Neural progenitor cell (in vitro differentiated cells): Measurements from ENCODE around the gene TOB1.

Source experiments
- CTCF ChIP-seq: fragments of 200-600 bp; sonication (generic); IDR thresholded peaks from 2 replicates; pipeline ENCODE4 v1.5.1; 2017; ENCODE audit warnings: antibody characterized with exemption, mild to moderate bottlenecking
- EZH2 ChIP-seq: fragments of 200-600 bp; sonication (generic); IDR thresholded peaks from 2 replicates; pipeline ENCODE4 v1.6.1; 2017; ENCODE audit warnings: antibody characterized with exemption, mild to moderate bottlenecking, moderate library complexity
- EZH2phosphoT487 ChIP-seq: fragments of 200-600 bp; sonication (generic); IDR thresholded peaks from 2 replicates; pipeline ENCODE4 v1.6.1; 2017; ENCODE audit warnings: antibody characterized with exemption

DNA sequence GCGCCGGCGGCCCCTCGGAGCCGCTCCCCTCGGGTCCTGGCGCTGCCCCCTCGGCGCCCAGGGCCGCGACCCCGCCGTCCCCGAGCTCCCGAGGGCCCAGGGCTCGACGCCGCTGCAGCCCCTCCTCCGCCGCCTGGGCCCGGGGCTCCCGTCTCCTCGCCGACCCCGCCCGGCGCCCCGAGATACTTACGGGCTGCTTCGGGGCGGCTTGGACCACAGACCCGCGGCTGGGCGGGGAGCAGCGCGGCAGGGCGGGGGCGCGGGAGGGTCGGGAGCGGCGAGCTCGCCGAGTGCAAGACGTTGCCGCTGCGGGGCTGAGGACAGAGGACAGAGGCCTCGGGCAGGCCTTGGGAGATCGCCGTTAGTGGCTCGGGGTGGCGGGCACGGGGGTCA is 290 bp downstream of the TOB1 start:
- TF ChIP-seq CTCF (no peak), EZH2 (no peak), EZH2phosphoT487 (no peak)
